GM19239 (cell line): ENCODE measurements around the gene CEP55.
"Not testable (repeated sequence)": the region's sequence is repeated elsewhere in the genome, so short reads cannot be mapped to it uniquely, and the experiment has no call there.

Experiments used
- DNase-seq: peaks from one replicate; pipeline ENCODE4 v3.0.0; 2011; ENCODE audit warnings: low spot score; ENCODE audit not compliant: insufficient read length
- FAIRE-seq: peaks from 2 replicates; lab custom pipeline; 2011; peaks lifted over from hg19 to GRCh38; lab: Jason Lieb, UNC

CEP55 gene

DNA sequence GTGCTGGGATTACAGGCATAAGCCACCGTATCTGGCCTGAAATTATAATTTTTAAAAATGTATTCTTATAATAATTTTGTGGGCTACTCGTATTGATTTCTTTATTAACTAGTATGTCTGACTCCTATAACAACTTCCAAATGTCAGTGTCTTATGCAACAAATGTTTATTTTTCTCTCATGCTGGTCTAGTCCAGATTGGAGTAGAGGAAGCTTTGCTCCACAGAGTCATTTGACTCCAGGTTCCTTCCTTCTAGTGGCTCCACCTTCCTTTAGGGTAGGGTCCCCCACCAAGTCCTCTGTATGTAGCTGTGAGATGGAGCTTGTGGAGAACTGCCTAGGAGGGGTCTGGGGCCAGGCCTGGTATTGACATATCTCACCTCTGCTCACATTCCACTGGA lies 8.7 kb downstream of the CEP55 start:
- no peak for DNase-seq
- FAIRE-seq: no peak

DNA sequence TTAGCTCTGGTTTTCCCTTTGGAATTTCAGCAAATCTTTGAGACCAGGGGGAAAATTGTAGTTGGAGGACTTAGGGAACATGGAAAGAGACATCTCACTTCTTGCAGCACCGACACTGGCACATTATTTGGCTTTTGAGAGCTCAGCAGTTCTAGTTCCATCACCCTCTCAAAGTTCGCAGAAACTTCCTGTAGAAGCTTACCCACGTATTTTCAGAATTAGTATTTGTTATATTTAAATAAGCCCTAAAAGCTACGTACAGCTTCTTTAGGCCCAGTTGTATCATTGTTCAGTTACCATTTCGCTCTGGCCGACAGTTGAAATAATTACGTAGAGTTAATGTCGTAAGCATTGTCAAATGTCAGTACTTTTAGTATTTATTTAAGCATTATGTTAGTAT lies 13.4 kb downstream of the CEP55 start:
- no peak for FAIRE-seq
- DNase-seq: no peak

DNA sequence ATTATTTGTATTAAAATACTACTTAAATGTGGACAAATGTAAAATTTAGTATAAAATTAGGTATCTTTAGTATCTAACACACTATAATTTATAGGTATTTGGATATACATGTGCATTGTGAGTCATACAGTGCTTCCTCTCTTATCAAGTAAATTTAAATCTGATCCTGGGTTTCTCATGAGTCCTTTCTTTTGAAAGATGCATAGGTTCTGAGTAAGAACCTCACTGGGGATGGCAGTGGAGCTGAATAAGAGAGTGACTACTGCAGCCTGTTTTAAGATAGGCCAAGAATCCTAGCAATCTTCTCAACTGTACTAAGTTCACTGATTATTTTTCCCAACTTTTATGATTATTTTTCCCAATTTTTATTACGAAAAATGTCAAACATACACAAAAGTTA lies 16.2 kb downstream of the CEP55 start:
- DNase-seq (no peak), FAIRE-seq (no peak)

DNA sequence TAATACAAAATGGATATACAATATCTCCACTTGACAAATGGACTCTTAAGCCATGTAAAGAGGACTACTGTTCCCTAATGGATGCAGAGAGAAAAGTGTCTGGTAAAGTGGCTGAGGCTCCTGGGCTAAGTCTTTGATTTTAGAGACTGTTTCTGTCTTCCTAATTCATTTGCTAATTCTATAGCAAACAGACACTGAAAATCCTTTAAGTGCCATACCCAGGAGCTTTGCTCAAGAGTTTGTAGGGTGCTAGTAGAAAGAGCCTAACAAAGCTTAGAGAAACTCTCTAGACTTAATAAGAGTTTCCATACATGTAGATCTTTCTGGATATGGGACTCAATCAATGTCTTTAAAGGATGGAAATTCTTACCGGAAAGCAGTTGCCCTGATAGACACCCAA lies 16.7 kb downstream of the CEP55 start:
- DNase-seq: no peak
- no peak for FAIRE-seq

DNA sequence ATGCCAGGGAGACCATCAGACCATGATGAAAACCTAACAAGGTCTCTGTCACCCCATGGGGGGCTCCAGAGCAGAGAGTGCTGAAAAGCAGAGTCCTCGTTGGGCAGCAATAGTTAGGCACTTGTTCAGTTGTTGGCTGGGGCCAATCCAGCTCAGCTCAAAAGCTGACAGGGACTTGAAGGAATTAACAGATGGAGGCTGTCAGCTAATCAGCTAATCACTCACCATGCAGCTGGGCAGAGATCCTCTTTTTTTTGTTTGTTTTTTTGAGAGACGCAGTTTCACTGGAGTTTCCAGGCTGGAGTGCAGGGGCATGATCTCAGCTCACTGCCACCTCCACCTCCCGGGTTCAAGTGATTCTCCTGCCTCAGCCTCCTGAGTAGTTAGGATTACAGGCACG lies 18.1 kb downstream of the CEP55 start:
- DNase-seq (no peak), FAIRE-seq (no peak)

DNA sequence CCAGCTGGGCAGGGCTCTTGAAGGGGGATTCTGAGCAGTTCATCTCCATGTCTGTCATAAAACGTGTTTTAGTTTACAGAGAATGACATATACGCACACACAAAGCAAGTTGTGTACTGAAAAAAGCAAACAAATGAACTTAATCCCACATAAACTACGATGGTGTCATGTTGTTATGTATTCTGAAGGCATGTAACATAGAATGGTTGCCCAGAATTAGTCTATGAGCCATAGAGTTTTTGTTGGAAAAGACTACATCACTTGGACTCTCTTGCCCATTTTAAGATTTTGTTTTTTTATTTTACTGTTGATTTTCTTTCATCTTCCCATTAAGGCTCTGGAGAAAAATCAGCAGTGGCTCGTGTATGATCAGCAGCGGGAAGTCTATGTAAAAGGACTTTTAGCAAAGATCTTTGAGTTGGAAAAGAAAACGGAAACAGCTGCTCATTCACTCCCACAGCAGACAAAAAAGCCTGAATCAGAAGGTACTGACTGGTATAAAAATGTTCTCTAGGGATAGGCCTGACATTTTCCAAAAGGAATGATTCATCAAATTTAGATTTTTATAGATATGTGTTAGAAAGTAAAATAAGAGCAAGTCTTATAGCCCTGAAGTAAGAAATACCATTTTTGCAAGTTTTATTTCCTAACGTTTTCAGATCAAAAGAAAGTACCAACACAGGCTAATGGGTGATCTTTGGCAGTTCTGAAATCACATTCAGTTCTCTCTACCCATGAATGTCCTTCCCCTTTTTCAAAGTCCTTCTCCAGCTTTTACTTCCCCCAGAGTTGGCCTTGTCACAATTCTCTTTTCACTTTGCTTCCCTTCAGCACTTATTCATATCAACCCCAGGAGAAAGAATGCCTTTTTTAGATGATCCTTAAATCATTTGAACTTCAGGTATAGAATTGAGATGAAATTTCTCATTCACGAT lies 18.9 kb downstream of the CEP55 start:
- DNase-seq (no peak), FAIRE-seq (no peak)

DNA sequence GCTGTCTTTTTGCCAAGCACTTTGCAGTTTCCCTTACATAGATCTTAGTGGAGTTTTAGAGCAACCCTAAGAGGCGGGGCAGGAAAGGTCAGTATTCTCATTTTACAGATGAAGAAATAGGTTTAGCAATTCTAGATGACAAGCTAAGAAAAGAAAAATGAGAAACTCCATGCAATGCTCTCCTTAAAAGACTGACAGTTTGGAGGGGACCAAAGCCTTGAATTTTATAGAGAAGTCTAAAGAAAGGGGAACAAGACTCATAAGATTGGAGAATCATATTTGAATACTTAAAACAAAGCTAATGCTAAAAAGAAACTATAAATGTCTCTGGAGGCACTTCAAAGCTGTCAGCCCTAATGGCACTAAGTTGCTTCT lies 19.6 kb downstream of the CEP55 start:
- FAIRE-seq: no peak
- DNase-seq: no peak

DNA sequence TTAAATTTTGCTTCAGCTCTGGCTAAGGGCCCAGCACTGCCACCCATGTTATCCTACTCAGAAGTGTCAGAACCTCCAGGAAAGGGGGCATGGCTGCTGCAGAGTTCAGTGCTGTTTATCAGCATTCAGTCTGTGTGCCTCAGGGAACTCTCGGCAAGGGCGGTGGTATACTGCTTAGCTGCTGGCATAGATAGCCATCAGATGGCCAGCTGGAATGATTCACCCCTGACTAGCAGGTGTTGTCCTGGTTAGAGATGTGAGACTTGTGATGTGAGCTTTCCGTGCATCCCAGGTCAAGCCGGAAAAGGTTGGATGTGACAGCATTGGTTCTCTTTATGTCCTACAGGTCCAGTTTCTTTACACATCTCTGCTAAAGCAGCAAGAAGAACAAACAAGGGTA lies 22.1 kb downstream of the CEP55 start:
- DNase-seq (no peak), FAIRE-seq (no peak)

DNA sequence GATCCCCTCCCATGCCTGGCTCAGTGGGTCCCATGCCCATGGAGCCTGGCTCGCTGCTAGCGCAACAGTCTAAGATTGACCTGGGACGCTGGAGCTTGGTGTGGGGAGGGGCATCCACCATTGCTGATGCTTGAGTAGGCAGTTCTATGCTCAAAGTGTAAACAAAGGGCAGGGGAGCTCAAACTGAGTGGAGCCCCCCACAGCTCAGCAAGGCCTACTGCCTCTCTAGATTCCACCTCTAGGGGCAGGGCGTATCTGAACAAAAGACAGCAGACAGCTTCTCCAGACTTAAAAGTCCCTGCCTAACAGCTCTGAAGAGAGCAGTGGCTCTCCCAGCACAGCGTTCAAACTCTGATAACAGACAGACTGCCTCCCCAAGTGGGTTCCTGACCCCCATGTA lies 38.9 kb downstream of the CEP55 start:
- DNase-seq (no peak), FAIRE-seq (no peak)

DNA sequence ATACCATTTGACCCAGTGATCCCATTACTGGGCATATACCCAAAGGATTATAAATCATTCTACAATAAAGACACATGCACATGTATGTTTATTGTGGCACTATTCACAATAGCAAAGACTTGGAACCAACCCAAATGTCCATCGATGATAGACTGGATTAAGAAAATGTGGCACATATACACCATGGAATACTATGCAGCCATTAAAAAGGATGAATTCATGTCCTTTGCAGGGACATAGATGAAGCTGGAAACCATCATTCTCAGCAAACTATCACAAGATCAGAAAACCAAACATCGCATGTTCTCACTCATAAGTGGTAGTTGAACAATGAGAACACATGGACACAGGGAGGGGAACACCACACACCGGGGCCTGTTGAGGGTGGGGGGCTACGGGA lies 44.5 kb downstream of the CEP55 start:
- DNase-seq, FAIRE-seq: not testable (repeated sequence)

DNA sequence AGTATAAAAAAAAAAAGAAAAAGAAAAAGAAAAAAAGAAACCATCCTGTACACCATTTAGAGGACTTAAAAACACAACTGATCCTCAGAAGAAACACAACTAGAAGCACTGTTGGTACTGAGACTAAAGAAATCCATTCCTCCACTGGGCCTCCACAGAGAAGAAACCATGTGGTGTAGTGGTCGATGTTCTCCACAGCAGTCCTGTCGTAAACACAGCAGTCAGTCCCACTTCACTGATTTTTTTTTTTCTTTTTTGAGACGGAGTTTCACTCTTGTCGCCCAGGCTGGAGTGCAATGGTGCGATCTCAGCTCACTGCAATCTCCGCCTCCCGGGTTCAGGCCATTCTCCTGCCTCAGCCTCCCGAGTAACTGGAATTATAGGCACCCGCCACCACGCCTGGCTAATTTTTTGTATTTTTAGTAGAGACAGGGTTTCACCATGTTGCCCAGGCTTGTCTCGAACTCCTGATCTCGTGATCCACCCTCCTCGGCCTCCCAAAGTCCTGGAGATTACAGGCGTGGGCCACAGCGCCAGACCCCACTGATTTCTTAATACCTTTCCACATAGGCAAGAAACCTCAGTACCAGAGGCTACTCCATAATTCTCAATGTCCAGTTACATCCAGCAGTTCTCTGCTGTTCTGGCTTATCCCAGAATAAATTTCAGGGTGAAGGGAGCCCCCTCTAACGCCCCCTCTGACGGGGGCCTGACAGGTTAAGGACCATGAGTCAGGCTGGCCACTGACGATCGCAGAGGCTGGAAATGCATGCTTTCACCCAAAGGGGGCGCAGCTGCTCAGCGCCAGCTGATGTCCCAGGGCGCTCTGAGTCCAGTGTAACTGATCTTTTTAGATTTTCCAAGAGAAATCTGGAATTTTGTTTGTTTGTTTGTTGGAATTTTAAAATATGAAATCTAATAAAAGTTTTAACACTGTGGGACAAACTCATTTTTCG lies 45.3 kb downstream of the CEP55 start:
- DNase-seq (no peak), FAIRE-seq (no peak)

DNA sequence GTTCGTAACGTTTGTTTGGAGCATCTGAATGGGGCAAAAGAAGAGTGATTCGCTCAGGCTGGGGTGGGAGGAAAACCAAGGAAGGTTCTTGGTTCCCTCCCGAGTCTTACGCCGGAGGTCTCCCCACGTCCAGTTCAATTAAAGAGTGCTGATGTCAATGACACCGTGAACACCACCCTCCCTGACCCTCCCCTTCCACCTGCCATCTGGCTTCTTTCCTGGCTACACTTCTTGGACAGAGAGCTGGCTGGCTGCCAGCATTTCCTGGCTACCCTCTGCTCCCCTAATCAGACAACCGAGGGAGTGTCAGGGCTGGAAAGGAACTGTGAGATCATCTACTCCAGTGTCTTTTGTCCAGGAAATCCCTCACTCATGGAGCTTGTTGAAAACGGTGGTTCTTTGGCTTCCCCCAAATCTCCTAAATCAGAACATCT lies 46.0 kb downstream of the CEP55 start:
- FAIRE-seq (no peak), DNase-seq (no peak)

DNA sequence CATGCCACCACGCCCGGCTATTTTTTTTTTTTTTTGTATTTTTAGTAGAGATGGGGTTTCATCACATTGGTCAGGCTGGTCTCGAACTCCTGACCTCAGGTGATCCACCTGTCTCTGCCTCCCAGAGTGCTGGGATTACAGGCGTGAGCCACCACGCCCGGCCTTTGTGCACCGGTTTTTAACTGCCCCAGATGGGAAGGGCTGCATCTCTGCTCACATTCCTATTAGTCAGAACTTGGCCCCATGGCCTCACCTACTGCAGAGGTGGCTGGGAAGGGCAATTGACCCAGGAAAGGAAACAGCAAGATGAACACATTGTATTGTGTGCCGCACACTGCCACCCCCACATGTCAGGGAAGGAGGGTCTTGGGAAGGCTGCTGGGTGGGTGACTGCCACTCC lies 50.6 kb downstream of the CEP55 start:
- not testable (repeated sequence) for FAIRE-seq, DNase-seq

DNA sequence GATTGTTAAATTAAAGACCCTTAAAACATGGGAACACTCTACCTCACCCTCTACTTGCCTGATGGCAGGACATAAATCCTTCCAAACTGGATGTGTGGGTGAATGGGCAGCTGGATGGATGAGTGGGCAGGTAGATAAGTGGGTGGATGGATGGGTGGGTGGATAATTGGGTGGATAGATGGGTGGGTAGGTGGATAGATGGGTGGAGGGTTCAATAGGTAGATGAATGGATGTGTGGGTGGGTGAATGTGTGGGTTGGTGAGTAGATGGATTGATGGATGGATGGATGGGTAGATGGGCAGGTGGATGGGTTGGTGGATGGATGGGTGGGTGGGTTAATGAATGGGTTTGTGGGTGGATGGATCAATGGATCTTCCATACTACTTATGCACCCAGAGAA lies 51.1 kb downstream of the CEP55 start:
- no peak for FAIRE-seq

DNA sequence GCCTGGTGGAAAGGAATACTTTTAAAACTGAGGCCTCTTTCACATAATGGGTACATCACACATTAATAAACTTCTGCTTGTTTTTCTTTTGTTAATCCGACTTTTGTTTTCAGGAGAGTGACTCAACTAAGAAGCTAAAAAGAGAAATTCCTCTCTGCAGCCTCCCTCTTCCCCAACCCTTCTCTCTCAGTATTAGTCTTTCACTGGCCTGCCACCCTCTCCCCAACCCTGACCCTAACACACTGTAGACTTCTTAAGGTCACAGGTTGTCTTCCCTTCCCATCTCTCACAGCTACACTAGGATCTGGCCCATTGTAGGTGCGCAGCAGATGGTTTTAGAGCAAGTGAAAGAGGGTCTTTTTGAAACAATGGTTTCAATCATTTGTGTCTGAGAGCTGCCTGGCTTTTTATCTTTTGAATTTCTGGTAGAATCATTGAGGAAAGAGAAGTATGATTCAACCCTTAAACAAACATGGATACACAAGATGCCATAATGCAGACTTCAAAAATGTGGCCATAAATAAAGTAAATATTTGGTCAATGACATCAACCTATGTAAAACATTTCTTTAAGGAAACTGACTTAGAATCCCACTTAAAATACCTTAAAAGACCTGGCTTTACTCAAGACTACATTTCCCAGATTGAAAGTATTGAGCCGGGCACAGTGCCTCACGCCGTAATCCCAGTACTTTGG lies 52.1 kb downstream of the CEP55 start:
- FAIRE-seq: no peak

More for the DNA sequence above, 51.1 kb downstream of the CEP55 start:
- no peak for DNase-seq

DNA sequence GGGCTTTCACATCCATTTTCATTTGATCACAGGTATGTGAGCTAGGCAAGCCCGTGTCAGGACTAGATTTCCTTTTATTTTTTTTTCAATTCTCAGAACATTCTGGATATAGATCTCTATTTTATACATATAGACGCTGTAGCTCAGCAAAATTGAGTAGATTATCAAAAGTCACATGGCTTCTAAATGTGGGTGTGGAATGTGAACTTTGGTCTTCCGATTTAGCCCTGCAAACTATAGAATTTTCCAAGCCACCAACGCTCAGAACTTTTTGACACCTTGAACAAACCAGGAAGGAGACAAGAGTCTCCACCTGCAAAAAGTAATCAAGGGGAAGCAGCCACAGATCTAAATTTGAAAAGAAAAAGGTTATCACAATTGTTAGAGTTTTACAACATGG lies 54.2 kb downstream of the CEP55 start:
- FAIRE-seq (no peak), DNase-seq (no peak)

More for the DNA sequence above, 52.1 kb downstream of the CEP55 start:
- DNase-seq: no peak

DNA sequence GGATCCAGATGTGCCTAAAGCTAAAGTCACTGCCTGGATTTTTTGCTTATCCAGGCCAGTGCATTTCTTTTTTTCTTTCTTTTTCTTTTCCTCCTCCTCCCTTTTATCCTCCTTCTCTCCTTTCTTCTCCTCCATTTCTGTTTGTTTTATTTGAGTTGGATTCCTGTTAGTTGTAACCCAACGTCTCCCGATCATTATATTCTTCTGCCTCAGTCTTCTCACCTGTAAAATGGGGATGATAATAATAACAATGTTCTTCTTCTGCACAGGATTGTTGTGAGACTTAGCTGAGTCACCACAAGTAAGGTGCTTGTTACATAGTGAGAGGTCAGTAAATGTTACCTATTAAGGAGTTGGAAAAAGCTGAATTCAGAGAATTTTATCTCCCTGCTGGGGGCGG lies 56.4 kb downstream of the CEP55 start:
- FAIRE-seq: no peak
- no peak for DNase-seq

DNA sequence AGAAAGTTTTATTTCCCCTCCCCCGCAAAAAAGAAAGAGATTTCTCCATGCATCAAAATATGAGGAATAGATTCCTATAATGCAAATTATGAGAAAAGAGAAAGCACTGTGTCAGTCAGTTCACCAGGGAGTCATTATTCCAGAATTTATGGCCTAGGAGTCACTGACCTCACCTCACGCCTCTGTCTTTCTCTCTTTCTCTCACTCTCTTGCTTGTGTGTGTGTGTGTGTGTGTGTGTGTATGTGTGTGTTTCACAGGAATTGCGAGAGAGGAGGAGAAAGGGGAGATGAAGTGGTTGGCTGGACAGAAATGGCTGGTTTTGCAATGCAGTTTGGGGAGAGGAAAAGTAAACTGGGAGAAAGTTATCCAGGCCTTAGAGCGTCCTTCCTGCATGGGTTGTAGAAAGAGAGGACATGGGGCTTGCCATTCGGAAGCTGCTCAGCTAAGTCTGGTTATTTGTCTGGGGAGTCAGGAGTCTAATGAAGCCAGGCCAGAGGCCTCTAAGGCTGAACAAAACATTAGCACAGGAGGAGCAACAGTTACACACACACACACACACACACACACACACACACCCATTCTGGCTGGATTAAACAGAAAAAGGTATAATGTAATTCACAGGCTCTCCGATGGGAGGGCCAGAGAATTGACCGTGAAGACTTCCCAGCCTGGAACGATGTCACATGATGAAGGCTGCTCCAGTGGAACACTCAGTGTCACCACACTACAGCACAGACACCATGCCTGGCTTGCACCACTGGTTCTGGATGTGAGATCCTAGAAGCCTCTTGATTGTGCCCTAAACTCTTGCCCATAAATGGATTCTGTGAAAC lies 57.3 kb downstream of the CEP55 start:
- DNase-seq: no peak
- FAIRE-seq: no peak

DNA sequence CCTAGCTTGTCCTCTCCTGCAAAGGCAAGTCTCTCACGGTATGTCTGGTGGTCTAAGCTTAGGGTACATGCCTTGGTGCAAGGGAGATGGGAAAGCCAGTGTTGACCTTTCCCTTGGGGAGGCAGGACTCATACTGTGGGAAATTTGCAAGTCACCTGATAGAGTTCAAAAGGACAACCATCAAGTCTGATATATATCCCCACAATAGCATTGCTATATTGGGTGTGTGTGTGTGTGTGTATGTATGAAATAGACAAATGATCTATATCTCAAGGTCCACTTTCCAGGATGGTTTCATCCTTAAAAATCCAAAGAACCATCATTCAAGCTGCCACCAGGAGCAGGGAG lies 57.9 kb downstream of the CEP55 start:
- FAIRE-seq (no peak), DNase-seq (no peak)
